ENCODE results near the gene CDKN3.

The CDKN3 gene

DNA sequence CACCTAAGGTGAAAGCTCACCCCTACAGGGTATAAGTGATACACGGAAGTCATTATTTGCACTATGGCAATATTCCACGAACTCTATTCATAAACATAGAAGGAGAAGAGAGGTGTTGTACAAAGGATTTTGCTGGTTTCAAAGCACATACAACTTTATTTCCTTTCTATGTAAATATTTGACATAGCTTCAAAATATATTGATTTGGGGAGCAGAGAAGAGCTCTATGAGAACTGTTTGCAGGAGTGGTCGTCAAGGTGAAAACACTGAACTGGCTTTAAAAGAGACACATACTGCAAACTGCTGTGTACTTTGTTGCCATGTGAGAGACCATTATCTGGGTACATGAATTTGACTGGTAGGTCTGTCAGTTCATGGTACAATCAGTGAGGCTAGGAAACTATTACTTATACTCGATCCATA lies 27.7 kb downstream of the CDKN3 start:
- no peak overlapping the region for H3K4me3 ChIP-seq (replicated peaks; ENCODE audit: low read depth, low read length)
- H3K36me3 ChIP-seq (ENCODE audit: control insufficient read depth, insufficient read depth, low read length) = peaks cover 14% of the 10 kb centered on the region
- TF ChIP-seq, protein P1, sequence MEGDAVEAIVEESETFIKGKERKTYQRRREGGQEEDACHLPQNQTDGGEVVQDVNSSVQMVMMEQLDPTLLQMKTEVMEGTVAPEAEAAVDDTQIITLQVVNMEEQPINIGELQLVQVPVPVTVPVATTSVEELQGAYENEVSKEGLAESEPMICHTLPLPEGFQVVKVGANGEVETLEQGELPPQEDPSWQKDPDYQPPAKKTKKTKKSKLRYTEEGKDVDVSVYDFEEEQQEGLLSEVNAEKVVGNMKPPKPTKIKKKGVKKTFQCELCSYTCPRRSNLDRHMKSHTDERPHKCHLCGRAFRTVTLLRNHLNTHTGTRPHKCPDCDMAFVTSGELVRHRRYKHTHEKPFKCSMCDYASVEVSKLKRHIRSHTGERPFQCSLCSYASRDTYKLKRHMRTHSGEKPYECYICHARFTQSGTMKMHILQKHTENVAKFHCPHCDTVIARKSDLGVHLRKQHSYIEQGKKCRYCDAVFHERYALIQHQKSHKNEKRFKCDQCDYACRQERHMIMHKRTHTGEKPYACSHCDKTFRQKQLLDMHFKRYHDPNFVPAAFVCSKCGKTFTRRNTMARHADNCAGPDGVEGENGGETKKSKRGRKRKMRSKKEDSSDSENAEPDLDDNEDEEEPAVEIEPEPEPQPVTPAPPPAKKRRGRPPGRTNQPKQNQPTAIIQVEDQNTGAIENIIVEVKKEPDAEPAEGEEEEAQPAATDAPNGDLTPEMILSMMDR (IDR thresholded peaks at IDR 0.05; ENCODE audit: insufficient read depth, low read length, poor library complexity, severe bottlenecking) = no peak
- no peaks in the 10 kb centered on the region for H3K27me3 ChIP-seq (replicated peaks; ENCODE audit: control insufficient read depth, insufficient read depth, low read length)
- DNase-seq (ENCODE audit: extremely low read depth, insufficient read length) = no peak

DNA sequence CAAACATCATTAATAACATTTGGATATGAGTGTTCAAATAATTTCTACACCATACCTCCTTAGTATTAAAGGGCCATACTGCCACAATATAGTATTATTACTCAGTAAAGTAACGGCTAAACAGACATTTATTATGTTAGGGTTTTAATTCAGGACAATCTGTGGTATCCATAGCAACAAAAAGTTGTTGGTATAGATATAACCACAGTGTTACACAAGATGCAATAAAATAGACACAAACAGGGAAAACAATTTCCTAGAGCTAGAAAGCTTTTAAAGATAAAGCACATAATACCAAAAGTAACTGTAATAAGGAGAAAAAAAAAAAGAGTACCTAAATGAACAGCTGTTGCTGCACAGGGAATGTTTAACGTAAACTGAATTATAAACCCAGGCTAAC lies 28.3 kb downstream of the CDKN3 start:
- no peak for DNase-seq (ENCODE audit: extremely low read depth, insufficient read length)
- no peak overlapping the region for H3K4me3 ChIP-seq (replicated peaks; ENCODE audit: low read depth, low read length)
- no peaks in the 10 kb centered on the region for H3K27me3 ChIP-seq (replicated peaks; ENCODE audit: control insufficient read depth, insufficient read depth, low read length)
- TF ChIP-seq, protein P1 (IDR thresholded peaks at IDR 0.05; ENCODE audit: insufficient read depth, low read length, poor library complexity, severe bottlenecking) = no peak
- peaks cover 17% of the 10 kb centered on the region for H3K36me3 ChIP-seq (ENCODE audit: control insufficient read depth, insufficient read depth, low read length)

DNA sequence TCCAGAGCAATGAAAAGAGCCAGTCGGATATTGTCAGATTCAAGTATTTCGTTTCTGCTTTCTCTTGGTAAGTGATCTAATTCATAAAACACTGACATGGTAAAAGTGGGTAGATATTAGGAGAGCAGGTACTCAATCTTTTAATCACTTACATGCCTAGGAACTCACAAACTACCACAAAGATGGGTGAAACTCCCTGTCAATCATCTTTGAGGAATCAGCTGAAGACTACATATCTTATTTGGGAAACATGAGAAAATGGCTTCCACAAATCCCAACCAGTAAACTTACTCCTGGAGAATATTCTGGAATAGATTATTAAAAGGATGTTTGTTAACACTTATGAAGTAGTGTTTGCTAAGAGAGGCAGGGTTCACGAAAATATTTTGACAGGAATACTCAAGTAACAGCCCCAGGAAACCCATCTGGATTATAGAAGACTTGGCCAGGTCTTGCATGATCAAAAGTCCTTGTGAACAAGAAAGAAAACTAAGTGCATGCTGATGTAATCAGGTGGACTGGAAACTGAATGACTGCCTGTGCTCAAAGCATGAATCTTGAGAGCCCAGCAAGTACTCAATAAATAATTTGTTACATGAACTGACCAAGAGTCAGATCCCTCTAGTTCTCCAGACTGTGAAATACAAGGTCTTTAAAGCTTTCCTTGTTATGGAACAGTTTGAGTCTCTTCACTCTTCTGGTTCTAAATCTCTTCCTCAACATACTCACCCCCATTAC lies 28.9 kb downstream of the CDKN3 start:
- TF ChIP-seq, protein P1 (IDR thresholded peaks at IDR 0.05; ENCODE audit: insufficient read depth, low read length, poor library complexity, severe bottlenecking) = no peak
- no peaks in the 10 kb centered on the region for H3K27me3 ChIP-seq (replicated peaks; ENCODE audit: control insufficient read depth, insufficient read depth, low read length)
- H3K4me3 ChIP-seq (replicated peaks; ENCODE audit: low read depth, low read length) = no peak overlapping the region
- peaks cover 16% of the 10 kb centered on the region for H3K36me3 ChIP-seq (ENCODE audit: control insufficient read depth, insufficient read depth, low read length)
- DNase-seq (ENCODE audit: extremely low read depth, insufficient read length) = no peak

DNA sequence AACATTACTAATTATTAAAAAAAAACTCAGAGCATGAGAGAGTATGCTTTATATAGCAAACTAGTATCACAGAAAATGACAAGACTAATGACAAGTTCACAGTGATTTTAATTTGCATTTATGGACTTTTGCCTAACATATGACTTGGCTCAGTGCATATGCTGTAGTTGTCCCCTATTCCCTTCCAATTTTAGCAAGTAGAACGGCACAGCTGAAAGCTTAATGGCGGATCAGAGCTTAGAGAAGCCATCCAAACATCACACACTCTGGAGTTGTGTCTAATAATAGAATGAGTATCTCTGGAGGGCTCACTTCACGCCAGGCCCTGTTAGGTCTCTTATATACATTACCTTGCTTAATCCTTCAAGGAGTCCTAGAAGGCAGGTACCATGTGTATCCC lies 31.1 kb downstream of the CDKN3 start:
- H3K4me3 ChIP-seq (replicated peaks; ENCODE audit: low read depth, low read length) = no peak overlapping the region
- peaks cover 18% of the 10 kb centered on the region for H3K36me3 ChIP-seq (ENCODE audit: control insufficient read depth, insufficient read depth, low read length)
- no peak for DNase-seq (ENCODE audit: extremely low read depth, insufficient read length)
- no peaks in the 10 kb centered on the region for H3K27me3 ChIP-seq (replicated peaks; ENCODE audit: control insufficient read depth, insufficient read depth, low read length)
- TF ChIP-seq, protein P1 (IDR thresholded peaks at IDR 0.05; ENCODE audit: insufficient read depth, low read length, poor library complexity, severe bottlenecking) = no peak

DNA sequence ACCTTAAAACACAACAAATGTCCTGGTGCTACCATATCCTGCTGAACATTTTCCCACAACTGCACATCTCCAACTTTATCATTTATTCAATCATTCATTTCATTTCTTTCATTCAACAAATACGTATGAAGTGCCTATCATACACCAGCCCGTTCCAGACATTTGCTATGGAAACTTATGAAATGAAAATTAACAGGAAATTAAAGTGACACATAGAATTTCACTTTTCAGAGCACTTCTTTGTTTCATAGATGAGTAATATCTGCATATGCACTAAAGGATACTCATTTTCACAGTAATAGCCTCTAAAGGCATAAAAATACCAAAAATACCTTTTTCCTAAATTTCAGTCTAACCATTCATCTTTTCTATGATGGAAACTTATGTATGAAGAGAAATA lies 31.7 kb downstream of the CDKN3 start:
- no peak for DNase-seq (ENCODE audit: extremely low read depth, insufficient read length)
- peaks cover 18% of the 10 kb centered on the region for H3K36me3 ChIP-seq (ENCODE audit: control insufficient read depth, insufficient read depth, low read length)
- no peaks in the 10 kb centered on the region for H3K27me3 ChIP-seq (replicated peaks; ENCODE audit: control insufficient read depth, insufficient read depth, low read length)
- TF ChIP-seq, protein P1 (IDR thresholded peaks at IDR 0.05; ENCODE audit: insufficient read depth, low read length, poor library complexity, severe bottlenecking) = no peak
- H3K4me3 ChIP-seq (replicated peaks; ENCODE audit: low read depth, low read length) = no peak overlapping the region
